Ascending aorta (tissue), 2 donors: ENCODE measurements around the gene CLEC16A. TPM values are rescaled to one million over a fixed set of nuclear protein-coding genes. Genes with fewer than 3 reads are reported as not detected.

ENCODE experiments used
- DNase-seq, 2 donors: peaks; one replicate each; pipeline ENCODE4 v3.0.0-alpha.2; 2019; ENCODE audit warnings: low spot score in 2 of 2
- H3K27ac ChIP-seq, 2 donors: fragments of 200-600 bp; sonication (generic); one replicate each; pipeline ENCODE4 v1.5.1; 2016 to 2017; ENCODE audit warnings: mild to moderate bottlenecking in 1 of 2
- H3K27me3 ChIP-seq: fragments of 200-600 bp; sonication (generic); one replicate; pipeline ENCODE4 v1.5.1; 2017
- H3K36me3 ChIP-seq, 2 donors: fragments of 200-600 bp; sonication (generic); one replicate each; pipeline ENCODE4 v1.5.1; 2016
- H3K4me1 ChIP-seq, 2 donors: fragments of 200-600 bp; sonication (generic); one replicate each; pipeline ENCODE4 v1.5.1; 2016 to 2017; ENCODE audit warnings: mild to moderate bottlenecking in 1 of 2
- H3K4me3 ChIP-seq, 2 donors: fragments of 200-600 bp; sonication (generic); one replicate each; pipeline ENCODE4 v1.5.1; 2016 to 2017; ENCODE audit warnings: mild to moderate bottlenecking in 1 of 2
- H3K9me3 ChIP-seq, 2 donors: fragments of 200-600 bp; sonication (generic); one replicate each; pipeline ENCODE4 v1.5.1; 2016
- CTCF ChIP-seq, 3 experiments: fragments of 200-600 bp in 2 of 3; fragments of 450-650 bp in 1 of 3; sonication (generic) in 2 of 3; IDR thresholded peaks; one replicate each; pipeline ENCODE4 v1.5.1; 2016 to 2019; ENCODE audit warnings: antibody characterized with exemption in 3 of 3, mild to moderate bottlenecking in 1 of 3, moderate library complexity in 1 of 3
- intact Hi-C: fragments of 100-400 bp; cut with DNase I; formaldehyde crosslinking; loops from one replicate; pipeline ENCODE4 v1.15.1; 2023
- total RNA-seq: library from RNA; depleted of rRNA; stranded (reverse); fragments of >200 nt; gene quantifications from one replicate; pipeline ENCODE4 v1.1.0, GENCODE V29; 2016

The CLEC16A gene
- total RNA-seq, 1 donor from 2014 or later, result 16.2 TPM

GRCh38 chr16:10932959-10933710 lies 11.2 kb upstream of the CLEC16A start:
- Histone ChIP-seq H3K4me1 (peaks cover 8 to 45% of the 10 kb centered on the region in 2 donors), H3K27me3 (no peaks in the 10 kb centered on the region), H3K4me3 (no peak overlapping the region), H3K36me3 (peaks cover 5 to 37% of the 10 kb centered on the region in 2 donors), H3K9me3 (no peaks in the 10 kb centered on the region), H3K27ac (no peak overlapping the region)
- no peak for TF ChIP-seq CTCF (IDR thresholded peaks at IDR 0.05)
- DNase-seq, result no peak
- intact Hi-C loops, result no loop called here

- intact Hi-C loops, result no loop called here
- no peak for TF ChIP-seq CTCF (IDR thresholded peaks at IDR 0.05)
- Histone ChIP-seq H3K9me3 (no peaks in the 10 kb centered on the region), H3K27ac (peak overlapping the region in 1 of 2 donors; percentile 30), H3K4me1 (peaks cover 8 to 52% of the 10 kb centered on the region in 2 donors), H3K4me3 (no peak overlapping the region), H3K36me3 (peaks cover 0 to 30% of the 10 kb centered on the region in 2 donors), H3K27me3 (no peaks in the 10 kb centered on the region)
- no peak for DNase-seq
These were observed 10.5 kb upstream of the CLEC16A start for GRCh38 chr16:10933865-10934264.

- Histone ChIP-seq H3K9me3 (no peaks in the 10 kb centered on the region), H3K27me3 (no peaks in the 10 kb centered on the region), H3K4me1 (peaks cover 12 to 57% of the 10 kb centered on the region in 2 donors), H3K27ac (peak overlapping the region; percentile 22 to 30), H3K4me3 (no peak overlapping the region), H3K36me3 (peaks cover 0 to 24% of the 10 kb centered on the region in 2 donors)
- no peak for TF ChIP-seq CTCF (IDR thresholded peaks at IDR 0.05)
- intact Hi-C loops, result no loop called here
- no peak for DNase-seq
These were observed 9.8 kb upstream of the CLEC16A start for GRCh38 chr16:10934325-10935107.

GRCh38 chr16:10935226-10935915 lies 9.0 kb upstream of the CLEC16A start:
- intact Hi-C loops, result no loop called here
- Histone ChIP-seq H3K27ac (no peak overlapping the region), H3K4me1 (peaks cover 17 to 61% of the 10 kb centered on the region in 2 donors), H3K9me3 (no peaks in the 10 kb centered on the region), H3K4me3 (no peak overlapping the region), H3K36me3 (peaks cover 0 to 24% of the 10 kb centered on the region in 2 donors), H3K27me3 (no peaks in the 10 kb centered on the region)
- no peak for DNase-seq
- TF ChIP-seq CTCF (IDR thresholded peaks at IDR 0.05), result no peak

- TF ChIP-seq CTCF (IDR thresholded peaks at IDR 0.05), result no peak
- no peaks in the 10 kb centered on the region for H3K27me3 ChIP-seq
- intact Hi-C loops, result no loop called here
- peak overlapping the region; percentile 47 to 97 for H3K4me3 ChIP-seq
- peaks cover 21 to 63% of the 10 kb centered on the region in 2 donors for H3K4me1 ChIP-seq
- peak overlapping the region; percentile 83 to 95 for H3K27ac ChIP-seq
- no peak for DNase-seq
- peaks cover 0 to 19% of the 10 kb centered on the region in 2 donors for H3K36me3 ChIP-seq
- no peaks in the 10 kb centered on the region for H3K9me3 ChIP-seq
These were observed 7.9 kb upstream of the CLEC16A start for GRCh38 chr16:10936272-10936984.
